ENCODE data around the gene PCDHGB5.

GRCh38 chr5:141384471-141385267 lies 13.1 kb upstream of the PCDHGB5 start:
- no peak for TF ChIP-seq ELK4 (CRISPR knock-in tag; IDR thresholded peaks at IDR 0.05; ENCODE audit: borderline replicate concordance)
- no peak for TF ChIP-seq TCF12 (IDR thresholded peaks at IDR 0.05)
- TF ChIP-seq TCF12 (CRISPR knock-in tag; IDR thresholded peaks at IDR 0.05): no peak
